Measurements from ENCODE around the gene PLEKHM3.

Gene PLEKHM3

GRCh38 chr2:208065476-208065875 lies 40.1 kb upstream of the PLEKHM3 start:
- H3K4me3 ChIP-seq = no peak overlapping the region
- H3K9me3 ChIP-seq = no peaks in the 10 kb centered on the region
- H3K4me1 ChIP-seq = no peaks in the 10 kb centered on the region
- no peaks in the 10 kb centered on the region for H3K36me3 ChIP-seq
- H3K27ac ChIP-seq = no peak overlapping the region
- intact Hi-C loops (cut with DNase I; ENCODE audit: low total_unique reads) = no loop called here
- no peak for TF ChIP-seq CTCF (IDR thresholded peaks at IDR 0.05)
- H3K27me3 ChIP-seq = no peaks in the 10 kb centered on the region
- no peak for DNase-seq

GRCh38 chr2:208064220-208064961 lies 39.1 kb upstream of the PLEKHM3 start:
- H3K4me3 ChIP-seq = no peak overlapping the region
- no peaks in the 10 kb centered on the region for H3K9me3 ChIP-seq
- H3K4me1 ChIP-seq = no peaks in the 10 kb centered on the region
- no peaks in the 10 kb centered on the region for H3K36me3 ChIP-seq
- TF ChIP-seq CTCF (IDR thresholded peaks at IDR 0.05) = no peak
- intact Hi-C loops (cut with DNase I; ENCODE audit: low total_unique reads) = no loop called here
- DNase-seq = no peak
- H3K27me3 ChIP-seq = no peaks in the 10 kb centered on the region
- no peak overlapping the region for H3K27ac ChIP-seq

- H3K4me3 ChIP-seq = no peak overlapping the region
- H3K27me3 ChIP-seq = no peaks in the 10 kb centered on the region
- no peaks in the 10 kb centered on the region for H3K36me3 ChIP-seq
- intact Hi-C loops (cut with DNase I; ENCODE audit: low total_unique reads) = no loop called here
- H3K4me1 ChIP-seq = no peaks in the 10 kb centered on the region
- H3K27ac ChIP-seq = no peak overlapping the region
- TF ChIP-seq CTCF (IDR thresholded peaks at IDR 0.05) = no peak
- no peaks in the 10 kb centered on the region for H3K9me3 ChIP-seq
- no peak for DNase-seq
Measured at GRCh38 chr2:208062961-208063360, 37.6 kb upstream of the PLEKHM3 start.

GRCh38 chr2:208062113-208062512 lies 36.8 kb upstream of the PLEKHM3 start:
- no peak overlapping the region for H3K4me3 ChIP-seq
- H3K9me3 ChIP-seq = no peaks in the 10 kb centered on the region
- no peaks in the 10 kb centered on the region for H3K27me3 ChIP-seq
- intact Hi-C loops (cut with DNase I; ENCODE audit: low total_unique reads) = no loop called here
- DNase-seq = no peak
- H3K27ac ChIP-seq = no peak overlapping the region
- H3K36me3 ChIP-seq = no peaks in the 10 kb centered on the region
- H3K4me1 ChIP-seq = no peaks in the 10 kb centered on the region
- TF ChIP-seq CTCF (IDR thresholded peaks at IDR 0.05) = no peak

GRCh38 chr2:208057108-208057507 lies 31.8 kb upstream of the PLEKHM3 start:
- intact Hi-C loops (cut with DNase I; ENCODE audit: low total_unique reads) = no loop called here
- no peak overlapping the region for H3K27ac ChIP-seq
- no peak for DNase-seq
- H3K4me1 ChIP-seq = no peaks in the 10 kb centered on the region
- TF ChIP-seq CTCF (IDR thresholded peaks at IDR 0.05) = no peak
- no peak overlapping the region for H3K4me3 ChIP-seq
- no peaks in the 10 kb centered on the region for H3K36me3 ChIP-seq
- H3K9me3 ChIP-seq = no peaks in the 10 kb centered on the region
- H3K27me3 ChIP-seq = peaks cover 0 to 4% of the 10 kb centered on the region in 2 donors

GRCh38 chr2:208049441-208049840 lies 24.1 kb upstream of the PLEKHM3 start:
- Histone ChIP-seq H3K27me3 (peaks cover 0 to 4% of the 10 kb centered on the region in 2 donors), H3K9me3 (no peaks in the 10 kb centered on the region), H3K36me3 (no peaks in the 10 kb centered on the region), H3K4me3 (no peak overlapping the region), H3K27ac (no peak overlapping the region), H3K4me1 (no peaks in the 10 kb centered on the region)
- DNase-seq = no peak
- TF ChIP-seq CTCF (IDR thresholded peaks at IDR 0.05) = no peak
- intact Hi-C loops (cut with DNase I; ENCODE audit: low total_unique reads) = no loop called here

All from tibial artery (tissue), 4 donors.